ENCODE data around the gene TP53BP2.
"Not testable (repeated sequence)": the region's sequence is repeated elsewhere in the genome, so short reads cannot be mapped to it uniquely, and the experiment has no call there.

GRCh38 chr1:223889319-223889718, 43.6 kb upstream of the TP53BP2 start:
- TF ChIP-seq POLR2A (IDR thresholded peaks at IDR 0.05); CTCF (IDR thresholded peaks at IDR 0.05 in 4 of 5, conservative IDR thresholded peaks at IDR 0.05 in 1 of 5): not testable (repeated sequence)

Measured in gastrocnemius medialis (tissue), 4 donors.